K562 treated with DMSO at 1 percent for 12 hours (cell line): ENCODE results near the gene LURAP1L. TPM values are rescaled to one million over a fixed set of nuclear protein-coding genes. Genes with fewer than 3 reads are reported as not detected.

Experiments
- total RNA-seq: library from RNA; unstranded; fragments of 300-600 nt; gene quantifications from 2 replicates; pipeline ENCODE4 v1.2.3, GENCODE V29; 2022; ENCODE audit not compliant: insufficient read depth

LURAP1L gene, protein sequence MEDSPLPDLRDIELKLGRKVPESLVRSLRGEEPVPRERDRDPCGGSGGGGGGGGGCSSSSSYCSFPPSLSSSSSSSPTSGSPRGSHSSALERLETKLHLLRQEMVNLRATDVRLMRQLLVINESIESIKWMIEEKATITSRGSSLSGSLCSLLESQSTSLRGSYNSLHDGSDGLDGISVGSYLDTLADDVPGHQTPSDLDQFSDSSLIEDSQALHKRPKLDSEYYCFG
- total RNA-seq: 0.50 TPM in 1 of 2 replicates, not detected in the other

DNA sequence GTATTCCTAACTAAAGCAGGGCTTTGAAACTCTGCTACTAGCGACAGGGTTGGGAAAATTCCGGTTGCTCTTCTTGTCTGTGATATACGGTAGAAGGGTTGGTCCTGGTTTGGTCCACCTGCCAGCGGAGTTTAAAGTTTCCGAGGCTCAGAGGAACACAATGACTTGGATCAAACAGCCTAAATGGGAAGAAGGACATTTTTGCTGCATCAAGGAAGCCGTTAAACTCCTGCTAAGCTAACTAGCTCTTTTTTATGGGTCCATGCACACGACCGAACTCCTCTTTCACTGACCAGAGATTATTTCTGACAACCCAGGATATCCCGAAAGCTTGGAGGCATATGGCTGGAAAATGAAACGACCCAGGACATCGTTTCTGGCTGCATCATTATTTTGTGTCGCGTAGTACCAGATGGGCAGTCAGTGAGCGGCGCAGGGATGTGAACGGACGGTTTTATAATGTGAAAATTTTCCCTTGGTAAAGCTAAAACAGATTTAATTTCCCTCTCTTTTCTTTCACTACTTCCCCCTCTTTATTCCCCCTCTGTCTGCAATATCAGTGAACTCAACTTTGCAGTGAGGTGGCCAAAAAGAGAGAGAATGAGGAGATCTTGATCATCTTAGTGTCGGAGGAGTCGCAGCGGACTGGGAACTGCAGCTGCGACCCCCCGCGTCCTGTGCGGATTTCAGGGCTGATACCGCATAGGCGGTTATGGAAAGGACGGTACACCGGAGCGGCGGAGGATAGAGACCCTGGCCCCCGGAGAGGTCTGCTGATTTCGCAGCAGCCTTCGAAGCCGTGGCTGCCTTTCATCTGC lies at the start of gene LURAP1L:
TSS of gene LURAP1L (plus strand) at position 160 of the 818 bp plus-strand sequence. CDS start 696 bp downstream, outside the sequence.

Other genes starting within 250 kb of the LURAP1L start
- gene TYRP1, start 81.6 kb upstream of the LURAP1L start, total RNA-seq: not detected in 2 replicates